ENCODE data around the gene HDAC9.

DNA sequence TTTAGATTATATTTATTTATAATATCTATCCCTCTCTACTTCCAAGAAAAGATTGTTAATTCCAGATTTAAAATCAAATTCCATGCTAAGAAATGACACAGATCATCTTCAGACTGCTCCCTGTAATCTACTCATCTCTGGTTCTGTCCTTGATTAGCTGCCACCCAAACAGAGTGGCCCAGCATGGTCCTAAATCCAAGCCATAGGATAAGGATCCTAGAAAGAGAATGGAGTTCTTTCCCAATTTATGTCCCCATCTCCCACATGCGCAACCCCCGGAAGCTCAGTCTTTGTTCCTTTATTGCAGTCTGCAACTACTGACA is 23.4 kb upstream of the HDAC9 start:
- TF ChIP-seq, protein P1, sequence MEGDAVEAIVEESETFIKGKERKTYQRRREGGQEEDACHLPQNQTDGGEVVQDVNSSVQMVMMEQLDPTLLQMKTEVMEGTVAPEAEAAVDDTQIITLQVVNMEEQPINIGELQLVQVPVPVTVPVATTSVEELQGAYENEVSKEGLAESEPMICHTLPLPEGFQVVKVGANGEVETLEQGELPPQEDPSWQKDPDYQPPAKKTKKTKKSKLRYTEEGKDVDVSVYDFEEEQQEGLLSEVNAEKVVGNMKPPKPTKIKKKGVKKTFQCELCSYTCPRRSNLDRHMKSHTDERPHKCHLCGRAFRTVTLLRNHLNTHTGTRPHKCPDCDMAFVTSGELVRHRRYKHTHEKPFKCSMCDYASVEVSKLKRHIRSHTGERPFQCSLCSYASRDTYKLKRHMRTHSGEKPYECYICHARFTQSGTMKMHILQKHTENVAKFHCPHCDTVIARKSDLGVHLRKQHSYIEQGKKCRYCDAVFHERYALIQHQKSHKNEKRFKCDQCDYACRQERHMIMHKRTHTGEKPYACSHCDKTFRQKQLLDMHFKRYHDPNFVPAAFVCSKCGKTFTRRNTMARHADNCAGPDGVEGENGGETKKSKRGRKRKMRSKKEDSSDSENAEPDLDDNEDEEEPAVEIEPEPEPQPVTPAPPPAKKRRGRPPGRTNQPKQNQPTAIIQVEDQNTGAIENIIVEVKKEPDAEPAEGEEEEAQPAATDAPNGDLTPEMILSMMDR (IDR thresholded peaks at IDR 0.05) = no peak
- TF ChIP-seq POLR2A (IDR thresholded peaks at IDR 0.05) (no peak), EP300 (IDR thresholded peaks at IDR 0.05) (no peak)
